Aorta (tissue), 5 donors: ENCODE data around the gene PLXNC1. TPM values are rescaled to one million over a fixed set of nuclear protein-coding genes. Genes with fewer than 3 reads are reported as not detected.

Source experiments
- ATAC-seq: fragments of 200-7000 bp; cut with Tn5 transposase; one replicate; pipeline ENCODE4 v1.9.1; 2022; ENCODE audit warnings: moderate library complexity; ENCODE audit not compliant: low FRiP score
- DNase-seq, 2 donors: peaks; one replicate each; pipeline ENCODE4 v3.0.0-alpha.2; 2020
- H3K27ac ChIP-seq, 2 donors: one replicate each; pipeline ENCODE4 v1.5.1; 2013; ENCODE audit warnings: low read length in 2 of 2, mild to moderate bottlenecking in 2 of 2, moderate library complexity in 2 of 2, control low read depth in 1 of 2, inconsistent platforms in 1 of 2, low read depth in 1 of 2
- H3K27me3 ChIP-seq, 2 donors: one replicate each; pipeline ENCODE4 v1.6.1; 2013; ENCODE audit warnings: control low read depth in 1 of 2, low read length in 1 of 2, mild to moderate bottlenecking in 1 of 2, moderate library complexity in 1 of 2; ENCODE audit not compliant: insufficient read depth in 2 of 2, control insufficient read depth in 1 of 2
- H3K36me3 ChIP-seq, 2 donors: one replicate each; pipeline ENCODE4 v1.6.1; 2013; ENCODE audit warnings: control low read depth in 1 of 2, low read length in 1 of 2, mild to moderate bottlenecking in 1 of 2; ENCODE audit not compliant: insufficient read depth in 2 of 2, control insufficient read depth in 1 of 2
- H3K4me1 ChIP-seq, 2 donors: one replicate each; pipeline ENCODE4 v1.6.1; 2013; ENCODE audit warnings: low read length in 2 of 2, control low read depth in 1 of 2, mild to moderate bottlenecking in 1 of 2, moderate library complexity in 1 of 2; ENCODE audit not compliant: insufficient read depth in 2 of 2, control insufficient read depth in 1 of 2
- H3K4me3 ChIP-seq, 2 donors: one replicate each; pipeline ENCODE4 v1.5.1; 2013; ENCODE audit warnings: low read length in 2 of 2, control low read depth in 1 of 2, mild to moderate bottlenecking in 1 of 2
- H3K9me3 ChIP-seq: one replicate; pipeline ENCODE4 v1.6.1; 2013; ENCODE audit warnings: mild to moderate bottlenecking, low read length; ENCODE audit not compliant: control insufficient read depth
- WGBS, 2 donors: extraction: QIAGEN DNeasy Blood & Tissue Kit; methylation state at CpG; one replicate each; pipeline ENCODE4 v1.1.7; 2013; 5-methylcytosine and 5-hydroxymethylcytosine counted together
- intact Hi-C, 2 donors: fragments of 100-400 bp; cut with DNase I; formaldehyde crosslinking; loops; one replicate each; pipeline versions ENCODE4 v1.14.2 to v1.15.0; 2022
- polyA plus RNA-seq, 2 donors: library from polyadenylated mRNA; stranded (reverse); fragments of 200-250 nt; gene quantifications; one replicate each; pipeline ENCODE4 v1.2.3, GENCODE V29; 2013
- total RNA-seq, 2 donors: library from RNA; stranded (reverse); fragmentation: NEBNext Ultra II Directional; extraction: Animal tissue kit (Norgen Biotek cat#: 25700); gene quantifications; one replicate each; pipeline ENCODE4 v1.2.1, GENCODE V29; 2021
- donor health status: healthy with polysubstance abuse.
- donor health status: Bipolar disorder and iron deficiency.
- donor health status: DM: no; HTN: no; CAD: no.
- donor health status: DM: no; HTN: no; CAD: no.
- donor health status: DM: yes; HTN: yes; CAD: no.

Gene PLXNC1
- total and polyA plus RNA-seq, 4 donors, result 1.2 to 26.8 (median 5.4) TPM

DNA sequence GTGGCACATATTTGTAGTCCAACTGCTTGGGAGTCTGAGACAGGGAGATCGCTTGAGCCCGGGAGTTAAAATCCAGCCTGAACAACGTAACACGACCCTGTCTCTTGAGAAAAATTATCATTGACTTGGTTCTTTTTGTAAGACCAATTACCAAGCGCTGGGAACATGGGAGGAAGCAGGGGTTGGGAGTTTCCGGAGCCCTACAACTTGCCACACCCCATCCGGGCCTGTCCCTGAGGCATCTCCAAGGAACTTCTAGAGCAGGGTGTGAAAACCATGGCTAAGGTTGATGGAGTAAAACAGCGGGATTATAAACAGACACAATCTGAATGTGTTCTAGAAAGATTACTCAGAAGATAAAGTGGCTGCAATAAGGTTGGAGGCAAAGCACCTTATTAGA lies 10.3 kb downstream of the PLXNC1 start:
- Histone ChIP-seq H3K36me3 (no peaks in the 10 kb centered on the region), H3K27me3 (no peaks in the 10 kb centered on the region), H3K4me3 (no peak overlapping the region), H3K4me1 (no peaks in the 10 kb centered on the region), H3K9me3 (peaks cover 2% of the 10 kb centered on the region), H3K27ac (no peak overlapping the region)
- ATAC-seq (no peak), DNase-seq (no peak)
- 92 to 95% methylated on average over 8 of the region's 8 CpGs for WGBS, 2 donors
- intact Hi-C loops, result no loop called here

DNA sequence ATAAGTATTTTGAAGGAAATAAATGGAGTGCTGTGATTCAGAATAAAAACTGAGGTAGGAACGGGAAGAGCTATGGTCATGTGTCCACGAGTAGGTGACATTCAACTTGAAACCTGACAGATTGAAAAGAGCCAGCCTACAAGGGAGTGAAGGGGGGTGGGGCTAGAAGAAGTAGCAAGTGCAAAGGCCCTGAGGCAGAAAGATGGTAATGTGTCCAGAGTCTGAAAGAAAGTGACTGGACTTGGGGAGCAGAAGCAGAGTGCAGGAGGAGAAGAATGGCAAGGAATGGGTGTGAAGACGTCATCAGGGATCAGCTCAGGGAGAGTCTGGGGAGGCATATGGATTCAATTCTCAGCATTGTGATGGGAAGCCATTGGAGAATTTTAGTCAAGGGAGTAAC lies 13.7 kb downstream of the PLXNC1 start:
- Histone ChIP-seq H3K27me3 (no peaks in the 10 kb centered on the region), H3K36me3 (no peaks in the 10 kb centered on the region), H3K4me3 (no peak overlapping the region), H3K4me1 (no peaks in the 10 kb centered on the region), H3K9me3 (peaks cover 2% of the 10 kb centered on the region), H3K27ac (no peak overlapping the region)
- WGBS, 2 donors, result 84 to 94% methylated on average over 3 of the region's 3 CpGs
- intact Hi-C loops, result no loop called here
- ATAC-seq (no peak), DNase-seq (no peak)

DNA sequence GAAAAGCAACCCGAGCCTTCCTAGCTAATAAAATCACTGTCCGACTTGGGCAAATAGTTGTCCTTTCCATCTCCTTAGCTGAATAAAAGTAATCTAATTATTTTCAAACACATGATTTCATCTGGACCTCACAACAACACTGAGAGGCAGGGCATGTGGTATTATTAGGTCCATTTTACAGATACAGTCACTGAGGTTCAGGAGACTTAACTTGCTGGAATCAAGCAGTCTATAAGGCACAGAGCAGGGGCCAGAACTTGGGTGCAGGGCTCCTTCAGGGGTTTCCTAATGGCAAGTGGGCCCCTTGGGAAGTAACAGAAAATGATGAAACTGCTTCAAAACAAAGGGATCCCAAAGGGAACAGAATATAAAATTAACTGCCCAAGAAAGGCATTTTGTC lies 15.5 kb downstream of the PLXNC1 start:
- Histone ChIP-seq H3K4me3 (no peak overlapping the region), H3K27ac (no peak overlapping the region), H3K36me3 (no peaks in the 10 kb centered on the region), H3K4me1 (no peaks in the 10 kb centered on the region), H3K9me3 (peaks cover 2% of the 10 kb centered on the region), H3K27me3 (no peaks in the 10 kb centered on the region)
- WGBS, 2 donors, result 92 to 93% methylated on average over 2 of the region's 2 CpGs
- ATAC-seq (no peak), DNase-seq (no peak)
- intact Hi-C loops, result no loop called here

DNA sequence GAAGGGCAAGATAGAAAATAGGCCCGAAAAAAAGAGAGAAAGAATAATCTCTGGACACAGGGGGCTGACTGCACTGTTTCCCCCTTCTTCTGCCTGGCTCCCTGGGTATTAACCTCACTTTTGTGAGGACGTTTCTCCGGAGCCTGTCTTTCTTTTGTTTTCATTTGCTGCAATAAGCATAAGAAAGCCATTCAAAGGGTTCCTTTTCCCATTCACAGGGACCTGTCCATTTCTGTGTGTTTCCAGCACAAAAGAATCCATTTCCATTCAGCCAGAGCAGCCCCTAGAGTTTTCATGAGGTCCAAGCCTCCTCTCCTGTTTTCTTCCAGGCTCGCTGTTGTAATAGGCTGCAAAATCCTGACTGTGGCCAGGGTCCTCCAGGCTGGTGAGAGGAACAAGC lies 16.8 kb downstream of the PLXNC1 start:
- WGBS, 2 donors, result 64 to 67% methylated on average over 4 of the region's 4 CpGs
- H3K36me3 ChIP-seq, result no peaks in the 10 kb centered on the region
- peaks cover 2% of the 10 kb centered on the region for H3K9me3 ChIP-seq
- intact Hi-C loops, result no loop called here
- H3K4me1 ChIP-seq, result no peaks in the 10 kb centered on the region
- no peak overlapping the region for H3K4me3 ChIP-seq
- DNase-seq (no peak), ATAC-seq (no peak)
- no peaks in the 10 kb centered on the region for H3K27me3 ChIP-seq
- no peak overlapping the region for H3K27ac ChIP-seq

DNA sequence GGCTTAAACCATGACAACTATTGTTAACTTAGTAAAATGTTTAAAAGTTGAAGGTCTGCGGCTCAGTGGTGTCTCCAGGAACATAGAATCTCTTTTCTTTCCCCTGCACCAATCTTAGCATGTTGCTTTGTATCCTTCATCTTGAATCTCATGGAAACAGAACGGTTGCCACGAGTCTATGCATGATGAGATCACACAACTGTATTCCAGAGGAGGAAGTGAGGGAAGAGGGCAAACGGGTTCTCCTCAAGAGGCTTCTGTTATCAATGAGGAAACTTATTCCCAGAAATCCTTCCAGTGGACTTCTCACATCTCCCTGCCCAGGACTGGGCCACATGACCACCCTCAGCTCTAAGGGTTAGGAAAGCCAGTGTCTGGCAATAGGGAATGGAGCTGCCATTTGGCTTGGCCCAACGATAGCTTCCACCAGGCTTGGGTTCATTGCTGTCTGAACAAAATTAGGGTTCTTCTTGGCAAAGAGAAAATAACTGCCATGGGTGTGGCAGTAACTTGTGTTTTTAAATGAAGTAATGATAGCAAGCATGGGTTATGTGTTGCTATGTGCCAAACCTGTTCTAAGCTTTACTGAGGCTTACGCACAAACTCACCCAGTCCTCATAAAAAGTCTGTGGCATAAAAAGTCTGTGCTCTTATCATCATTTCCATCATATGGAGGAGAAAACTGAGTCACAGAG lies 17.4 kb downstream of the PLXNC1 start:
- 79 to 86% methylated on average over 6 of the region's 6 CpGs for WGBS, 2 donors

DNA sequence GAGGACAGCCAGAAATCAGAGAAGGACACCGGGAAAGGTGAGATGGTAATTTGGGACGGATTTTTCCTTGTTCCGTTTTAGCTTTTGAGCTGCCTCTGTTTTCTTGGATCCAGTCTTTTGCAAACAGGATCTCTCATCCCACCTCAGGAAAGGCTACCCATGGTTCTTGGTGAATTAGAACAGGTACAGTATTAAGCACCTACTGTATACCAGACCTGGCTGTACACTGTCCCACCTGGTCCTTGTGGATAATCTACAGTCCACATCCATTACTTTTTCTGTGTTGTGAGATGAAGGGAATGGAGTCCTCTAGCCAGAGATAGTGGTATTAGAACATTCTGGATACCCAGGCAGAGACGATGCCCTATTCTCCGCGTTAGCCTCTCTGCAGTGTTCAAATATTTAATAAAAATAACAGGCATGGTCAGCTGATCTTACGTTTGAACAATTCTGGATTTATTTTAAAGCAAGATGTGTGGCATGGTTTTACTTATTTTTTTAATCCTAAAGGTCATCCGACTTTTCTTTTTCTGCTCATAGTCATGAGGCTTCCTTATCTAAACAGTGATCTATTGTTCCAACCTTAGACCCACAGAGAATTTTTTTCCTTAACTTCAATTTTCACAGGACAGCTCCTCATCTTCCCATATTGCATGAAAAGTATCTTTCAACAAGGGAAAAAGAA lies 18.8 kb downstream of the PLXNC1 start:
- Histone ChIP-seq H3K4me3 (no peak overlapping the region), H3K36me3 (no peaks in the 10 kb centered on the region), H3K4me1 (no peaks in the 10 kb centered on the region), H3K9me3 (peaks cover under 1% of the 10 kb centered on the region), H3K27ac (no peak overlapping the region), H3K27me3 (no peaks in the 10 kb centered on the region)
- WGBS, 2 donors, result 68 to 73% methylated on average over 8 of the region's 8 CpGs
- ATAC-seq, result no peak
- intact Hi-C loops, result no loop called here
- DNase-seq, result no peak

More for the DNA sequence above, 17.4 kb downstream of the PLXNC1 start:
- ATAC-seq (no peak), DNase-seq (no peak)
- Histone ChIP-seq H3K4me1 (no peaks in the 10 kb centered on the region), H3K9me3 (peaks cover 2% of the 10 kb centered on the region), H3K27ac (no peak overlapping the region), H3K4me3 (no peak overlapping the region), H3K36me3 (no peaks in the 10 kb centered on the region), H3K27me3 (no peaks in the 10 kb centered on the region)
- intact Hi-C loops, result no loop called here

DNA sequence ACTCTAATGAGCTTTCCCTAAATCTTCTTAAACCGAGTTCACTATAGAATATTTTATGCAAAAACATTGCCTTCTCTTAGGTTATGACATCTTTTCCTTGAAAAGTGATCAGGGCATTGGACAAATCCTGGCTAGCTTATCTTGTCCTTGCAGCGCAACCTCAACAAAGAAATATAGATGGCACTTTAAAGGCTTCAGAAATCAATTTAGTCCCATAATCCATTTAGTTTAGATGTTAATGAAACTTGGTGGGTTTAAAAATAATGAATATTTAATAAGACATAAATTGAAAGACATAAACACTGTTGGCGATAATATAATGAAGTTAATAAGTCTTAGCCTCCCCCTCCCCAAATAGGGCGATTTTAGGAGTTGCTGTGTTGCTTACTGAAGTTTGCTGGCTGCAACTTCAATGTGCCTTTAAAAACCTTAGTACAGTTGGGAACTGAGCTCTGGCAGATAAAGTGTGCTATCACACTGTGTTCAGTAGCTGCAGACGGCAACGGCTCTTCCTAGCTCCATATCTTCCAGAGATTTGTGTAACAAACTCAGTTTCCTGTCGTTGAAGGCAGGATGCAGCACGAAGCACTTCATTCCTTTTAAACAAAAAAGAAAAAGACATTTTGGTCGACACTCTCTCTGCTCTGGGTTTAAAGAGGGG lies 19.5 kb downstream of the PLXNC1 start:
- H3K4me3 ChIP-seq, result no peak overlapping the region
- no peak for ATAC-seq
- H3K27me3 ChIP-seq, result no peaks in the 10 kb centered on the region
- intact Hi-C loops, result no loop called here
- no peaks in the 10 kb centered on the region for H3K9me3 ChIP-seq
- H3K27ac ChIP-seq, result no peak overlapping the region
- H3K4me1 ChIP-seq, result no peaks in the 10 kb centered on the region
- H3K36me3 ChIP-seq, result no peaks in the 10 kb centered on the region
- 39 to 53% methylated on average over 9 of the region's 9 CpGs for WGBS, 2 donors
- DNase-seq, result no peak

DNA sequence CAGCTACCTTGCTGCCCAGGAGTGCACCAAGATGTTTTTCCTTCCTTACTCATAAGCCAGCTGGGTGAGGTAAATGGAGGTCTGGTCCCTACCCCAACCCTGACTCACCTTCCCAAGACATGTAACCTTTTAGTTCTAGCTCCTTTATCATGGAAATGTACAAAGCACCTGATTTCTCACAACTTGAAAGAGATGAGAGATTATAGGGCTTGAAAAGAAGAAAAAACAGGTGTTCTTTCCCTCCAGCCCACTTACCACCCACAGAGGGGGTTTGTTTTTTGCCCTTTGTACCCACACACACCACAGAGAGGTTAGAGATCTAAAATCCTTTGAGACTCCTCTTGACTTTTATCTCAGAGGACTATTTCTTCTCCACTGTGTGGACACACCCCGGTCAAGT lies 21.1 kb downstream of the PLXNC1 start:
- H3K9me3 ChIP-seq, result no peaks in the 10 kb centered on the region
- no peaks in the 10 kb centered on the region for H3K36me3 ChIP-seq
- intact Hi-C loops, result no loop called here
- no peaks in the 10 kb centered on the region for H3K4me1 ChIP-seq
- no peak for ATAC-seq
- no peak overlapping the region for H3K4me3 ChIP-seq
- 87 to 91% methylated on average over 1 of the region's 1 CpG for WGBS, 2 donors
- no peak for DNase-seq
- H3K27me3 ChIP-seq, result no peaks in the 10 kb centered on the region
- H3K27ac ChIP-seq, result no peak overlapping the region
